Measurements from ENCODE around the gene RASGEF1B.
"Not testable (repeated sequence)": the region's sequence is repeated elsewhere in the genome, so short reads cannot be mapped to it uniquely, and the experiment has no call there.

Gene RASGEF1B

GRCh38 chr4:81498551-81499099, 26.9 kb upstream of the RASGEF1B start:
- FAIRE-seq: no peak

DNA sequence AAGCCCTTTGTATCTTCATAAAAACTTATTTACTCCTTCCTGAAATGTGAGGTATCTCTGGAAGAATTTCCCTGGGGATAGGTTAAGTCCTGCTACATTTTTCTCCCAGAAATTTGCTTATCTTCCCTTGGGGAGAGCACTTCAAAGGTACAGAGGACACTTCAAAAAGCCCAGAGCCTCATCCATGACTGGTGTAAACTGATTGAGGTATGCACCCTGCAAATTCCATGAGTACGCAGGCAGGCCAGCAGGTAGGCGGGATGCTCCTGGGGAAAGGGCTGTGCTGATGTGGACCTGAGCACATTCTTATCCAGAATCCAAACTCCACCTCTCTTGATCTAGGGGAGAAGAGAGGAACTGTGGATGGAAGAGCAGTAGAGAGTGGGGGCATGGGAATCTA, 26.3 kb upstream of the RASGEF1B start:
- FAIRE-seq (no peak), DNase-seq (ENCODE audit: insufficient read length, low spot score) (no peak)

More at GRCh38 chr4:81498551-81499099, 26.9 kb upstream of the RASGEF1B start:
- DNase-seq (ENCODE audit: insufficient read length, low spot score): no peak

DNA sequence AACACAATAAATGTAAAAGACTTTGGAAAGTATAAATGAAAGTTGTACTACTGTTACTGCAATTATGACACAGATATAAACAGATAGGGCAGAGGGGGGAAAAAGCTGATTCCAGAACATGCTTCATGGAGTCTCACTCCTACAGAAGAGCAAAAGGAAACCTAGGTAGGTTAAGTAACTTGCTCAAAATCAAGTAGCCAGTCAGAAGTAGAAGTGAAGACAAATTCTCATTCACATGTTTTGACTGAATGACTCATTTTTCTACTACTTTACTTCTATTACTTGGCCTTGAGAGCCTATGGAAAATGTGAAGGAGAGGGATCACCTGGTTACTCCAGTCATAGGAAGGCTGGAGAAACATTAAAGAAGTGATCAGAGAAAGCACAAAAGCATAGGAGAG, 23.6 kb upstream of the RASGEF1B start:
- DNase-seq (ENCODE audit: insufficient read length, low spot score) (no peak), FAIRE-seq (no peak)

DNA sequence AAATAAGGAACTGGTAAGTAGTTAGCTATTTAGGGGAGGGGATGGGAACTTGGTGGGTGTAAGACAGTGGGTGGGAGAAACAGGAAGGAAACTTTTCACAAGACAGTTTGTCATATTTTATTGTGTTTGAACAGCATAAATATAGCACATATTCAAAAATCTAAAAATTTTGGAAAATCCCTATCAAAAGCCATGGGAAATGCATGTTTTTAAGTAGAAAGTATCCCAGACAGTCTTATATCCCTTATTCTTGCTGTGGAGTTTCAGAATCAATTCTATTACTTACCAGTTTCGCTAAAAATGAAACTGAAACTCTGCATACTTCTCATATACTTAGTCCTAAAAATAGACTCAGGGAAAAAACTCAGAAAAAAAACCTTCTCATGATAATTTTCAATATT, 22.3 kb upstream of the RASGEF1B start:
- DNase-seq (ENCODE audit: insufficient read length, low spot score): no peak
- peak; percentile 51 for FAIRE-seq

DNA sequence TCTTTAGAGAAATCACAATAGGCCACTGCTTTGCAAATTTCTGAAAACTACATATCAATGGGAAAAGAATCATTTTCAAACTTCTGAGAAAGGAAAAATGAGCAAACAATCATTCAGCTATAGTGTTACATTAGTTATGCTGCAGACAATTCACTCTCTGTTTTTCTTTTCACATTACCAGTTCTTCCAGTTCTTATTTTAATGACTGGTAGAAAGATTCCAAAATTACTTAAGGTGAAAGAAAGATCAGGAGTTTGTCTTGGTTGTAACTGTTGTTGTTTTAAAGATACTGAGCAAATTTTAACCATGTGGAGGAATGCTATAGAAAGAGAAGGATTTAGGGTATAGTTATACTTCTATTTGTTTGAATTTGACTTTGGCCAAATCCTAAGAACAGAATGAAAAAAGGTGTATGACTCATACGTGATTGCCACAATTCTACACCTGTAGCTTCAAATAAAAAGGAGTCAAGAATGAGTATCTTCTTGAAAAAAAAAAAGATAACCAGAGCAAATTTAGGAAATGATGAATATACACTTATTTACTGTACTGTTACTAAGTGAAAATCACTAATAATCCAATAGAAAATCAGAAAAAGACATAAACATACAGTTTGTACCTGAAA, 21.0 kb upstream of the RASGEF1B start:
- no peak for DNase-seq (ENCODE audit: insufficient read length, low spot score)
- no peak for FAIRE-seq

DNA sequence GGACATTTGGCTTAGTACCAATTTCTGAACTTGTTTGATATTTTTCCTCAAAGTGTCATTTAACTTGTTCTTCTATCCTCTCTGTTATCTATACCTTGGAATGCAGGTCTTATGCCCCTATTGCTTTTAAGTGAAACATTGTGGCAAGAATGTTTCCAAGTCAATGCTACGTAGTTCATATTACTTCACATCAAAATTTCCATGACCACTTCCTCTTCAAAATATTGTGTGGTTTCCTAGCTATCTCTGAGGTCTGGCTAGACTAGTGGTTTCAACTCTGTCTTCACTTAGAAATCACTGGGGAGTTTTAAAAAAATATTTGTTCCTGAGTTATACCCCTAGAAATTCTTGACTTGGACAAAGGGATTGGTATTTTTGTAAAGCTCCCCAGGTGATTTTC, 20.2 kb upstream of the RASGEF1B start:
- DNase-seq (ENCODE audit: insufficient read length, low spot score) (no peak), FAIRE-seq (no peak)

- DNase-seq (ENCODE audit: insufficient read length, low spot score) (no peak), FAIRE-seq (no peak)
Observed at GRCh38 chr4:81490403-81491160, 18.9 kb upstream of the RASGEF1B start.

DNA sequence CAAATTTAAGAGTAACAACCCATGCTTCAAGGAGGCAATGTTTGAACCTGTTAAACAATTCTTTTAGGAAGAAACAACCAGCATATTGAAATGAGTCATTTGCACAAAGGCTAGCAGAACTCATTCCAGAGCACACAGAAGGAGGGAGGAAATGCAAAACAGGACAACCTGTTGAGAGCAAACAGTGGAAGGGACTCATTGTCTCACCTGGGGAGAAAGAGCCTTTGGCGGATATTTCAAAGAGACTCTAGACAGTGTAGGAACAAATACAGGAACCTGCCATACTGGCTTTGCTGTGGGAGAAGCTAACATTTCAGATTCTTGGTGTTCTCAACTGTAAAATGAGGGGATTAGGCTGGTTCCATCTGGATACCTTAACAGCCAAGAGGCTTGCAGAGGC, 14.8 kb upstream of the RASGEF1B start:
- DNase-seq (ENCODE audit: insufficient read length, low spot score): no peak
- FAIRE-seq: no peak

GRCh38 chr4:81485310-81485980, 13.7 kb upstream of the RASGEF1B start:
- FAIRE-seq (no peak), DNase-seq (ENCODE audit: insufficient read length, low spot score) (no peak)

GRCh38 chr4:81482326-81482725, 10.6 kb upstream of the RASGEF1B start:
- FAIRE-seq (no peak), DNase-seq (ENCODE audit: insufficient read length, low spot score) (no peak)

DNA sequence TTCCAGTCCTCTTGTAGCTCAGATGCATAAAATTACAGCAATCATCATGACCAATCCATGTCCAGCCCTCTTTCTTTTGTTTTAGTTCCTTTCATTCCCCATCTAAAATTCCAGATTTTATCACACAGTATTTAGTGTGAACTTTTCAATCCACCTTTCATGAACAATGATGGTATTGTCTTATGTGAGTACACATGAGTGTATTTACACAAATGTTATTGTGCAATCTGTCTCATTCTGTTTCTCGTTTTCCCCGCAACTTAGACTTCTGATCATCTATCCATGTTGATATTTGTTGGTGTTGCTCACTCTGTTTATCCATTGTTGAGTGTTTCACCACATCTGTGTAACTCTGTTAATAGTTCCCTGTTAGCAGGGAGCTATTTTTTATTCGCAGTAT, 9.4 kb upstream of the RASGEF1B start:
- DNase-seq (ENCODE audit: insufficient read length, low spot score) (no peak), FAIRE-seq (no peak)

DNA sequence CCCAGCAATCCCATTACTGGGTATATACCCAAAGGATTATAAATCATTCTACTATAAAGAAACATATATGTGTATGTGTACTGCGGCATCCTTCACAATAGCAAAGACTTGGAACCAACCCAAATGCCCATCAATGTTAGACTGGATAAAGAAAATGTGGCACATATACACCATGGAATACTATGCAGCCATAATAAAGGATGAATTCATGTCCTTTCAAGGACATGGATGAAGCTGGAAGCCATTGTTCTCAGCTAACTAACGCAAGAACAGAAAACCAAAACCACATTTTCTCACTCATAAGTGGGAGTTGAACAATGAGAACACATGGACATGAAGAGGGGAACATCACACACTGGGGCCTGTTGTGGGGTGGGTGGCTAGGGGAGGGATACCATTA, 7.9 kb upstream of the RASGEF1B start:
- not testable (repeated sequence) for FAIRE-seq

DNA sequence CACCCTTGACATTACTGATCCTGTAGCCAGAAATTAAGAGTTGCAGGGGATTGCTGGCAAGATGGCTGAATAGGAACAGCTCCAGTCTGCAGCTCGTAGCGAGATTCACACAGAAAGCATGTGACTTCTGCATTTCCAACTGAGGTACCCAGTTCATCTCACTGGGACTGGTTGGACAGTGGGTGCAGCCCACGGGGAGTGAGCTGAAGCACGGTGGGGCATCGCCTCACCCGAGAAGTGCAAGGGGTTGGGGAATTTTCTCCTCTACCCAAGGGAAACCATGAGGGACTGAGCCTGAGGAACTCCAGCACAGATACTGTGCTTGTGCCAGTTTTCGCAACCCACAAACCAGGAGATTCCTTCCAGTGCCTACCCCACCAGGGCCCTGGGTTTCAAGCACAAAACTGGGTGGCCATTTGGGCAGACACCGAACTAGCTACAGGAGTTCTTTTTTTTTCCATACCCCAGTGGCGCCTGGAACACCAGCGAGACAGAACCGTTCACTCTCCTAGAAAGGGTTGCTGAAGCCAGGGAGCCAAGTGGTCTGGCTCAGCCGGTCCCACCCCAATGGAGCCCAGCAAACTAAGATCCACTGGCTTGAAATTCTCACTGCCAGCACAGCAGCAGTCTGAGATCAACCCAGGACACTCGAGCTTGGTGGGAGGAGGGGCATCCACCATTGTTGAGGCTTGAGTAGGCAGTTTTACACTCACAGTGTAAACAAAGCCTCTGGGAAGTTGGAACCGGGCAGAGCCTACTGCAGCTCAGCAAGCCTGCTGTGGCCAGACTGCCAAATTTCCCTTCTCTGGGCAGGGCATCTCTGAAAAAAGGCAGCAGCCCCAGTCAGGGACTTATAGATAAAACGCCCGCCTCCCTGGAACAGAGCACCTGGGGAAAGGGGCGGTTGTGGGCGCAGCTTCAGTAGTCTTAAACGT, 1.9 kb upstream of the RASGEF1B start:
- DNase-seq (ENCODE audit: insufficient read length, low spot score); FAIRE-seq: not testable (repeated sequence)

More for the DNA sequence above, 7.9 kb upstream of the RASGEF1B start:
- not testable (repeated sequence) for DNase-seq (ENCODE audit: insufficient read length, low spot score)

- FAIRE-seq (peak; percentile 4), DNase-seq (ENCODE audit: insufficient read length, low spot score) (peak; percentile 38)
Observed at GRCh38 chr4:81472281-81473182, 825 bp upstream of the RASGEF1B start.

DNA sequence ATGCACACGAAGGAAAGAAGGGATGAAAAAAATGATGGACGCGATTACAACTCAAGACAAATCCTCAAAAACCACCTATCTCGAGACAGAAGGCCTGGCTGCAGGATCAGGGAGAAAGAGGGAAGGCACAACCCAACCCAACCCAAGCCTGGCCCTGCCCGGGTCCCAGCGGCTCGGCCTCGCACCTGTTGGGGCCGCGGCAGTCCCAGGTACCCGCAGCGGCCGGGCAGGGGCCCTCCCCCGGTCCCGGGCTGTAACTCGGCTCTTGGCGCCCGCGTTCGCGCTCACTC, 464 bp downstream of the RASGEF1B start:
- FAIRE-seq: no peak
- DNase-seq (ENCODE audit: insufficient read length, low spot score): no peak

- no peak for DNase-seq (ENCODE audit: insufficient read length, low spot score)
- FAIRE-seq: no peak
Observed at GRCh38 chr4:81470456-81471297, 1.0 kb downstream of the RASGEF1B start.

DNA sequence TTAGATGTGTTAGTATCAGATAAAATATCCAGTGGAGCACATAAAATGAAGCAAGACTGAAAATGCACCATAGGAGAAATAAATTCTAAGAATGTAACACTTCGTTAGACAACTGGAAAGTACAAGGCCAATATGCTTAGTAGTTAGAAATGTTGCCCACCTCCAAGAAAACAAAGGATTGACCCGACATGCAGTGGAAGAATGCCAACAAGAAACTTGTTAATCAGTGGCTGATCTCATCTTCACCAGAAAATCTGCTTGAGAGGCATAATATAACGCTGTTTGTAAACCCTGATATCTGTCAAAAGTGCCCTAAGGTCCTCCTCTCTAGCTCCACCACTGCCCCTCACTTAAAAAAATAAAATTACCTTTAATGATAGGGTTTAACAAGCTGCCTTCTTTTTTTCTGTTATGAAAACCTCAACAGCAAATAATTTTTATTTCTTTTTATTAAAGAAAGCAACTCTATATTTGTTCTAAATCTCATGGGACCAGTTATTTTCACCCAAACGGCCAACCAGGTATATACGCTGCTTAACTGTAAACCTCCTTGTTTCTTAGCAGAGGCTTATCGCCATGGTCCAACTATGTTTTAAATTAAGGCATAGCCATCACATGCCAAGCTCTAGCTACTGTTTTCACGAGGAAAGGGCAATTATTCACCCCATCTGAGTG, 1.8 kb downstream of the RASGEF1B start:
- no peak for DNase-seq (ENCODE audit: insufficient read length, low spot score)
- FAIRE-seq: no peak

DNA sequence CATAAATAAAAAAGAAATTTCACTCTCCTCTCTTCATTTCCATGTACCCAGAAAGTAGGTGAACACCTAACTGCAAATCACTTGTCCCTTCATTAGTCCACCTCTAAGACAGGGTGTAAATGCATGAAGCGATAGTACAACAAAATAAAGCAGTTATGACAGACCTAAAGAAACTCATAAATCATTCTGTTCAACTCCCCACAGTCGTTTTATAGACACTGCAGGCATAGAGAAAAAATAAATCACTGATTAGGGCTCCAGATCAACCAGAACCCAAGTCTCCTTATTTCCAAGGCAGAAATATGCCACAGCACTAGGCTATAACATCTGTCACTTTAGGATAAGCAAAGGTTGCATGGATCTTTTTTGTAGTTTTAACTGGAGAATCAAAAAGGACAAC, 3.0 kb downstream of the RASGEF1B start:
- no peak for DNase-seq (ENCODE audit: insufficient read length, low spot score)
- no peak for FAIRE-seq
